ENCODE measurements around the gene GALNT1.
"Not testable (repeated sequence)": the region's sequence is repeated elsewhere in the genome, so short reads cannot be mapped to it uniquely, and the experiment has no call there.

Gene GALNT1

GRCh38 chr18:35581546-35581897, at the start of gene GALNT1:
Gene GALNT1, plus strand, starts transcription at chr18:35581740. Its CDS starts 72,923 bp downstream, at chr18:35654663.
- DNase-seq (ENCODE audit: low spot score): peak; percentile 76

- no peak for DNase-seq (ENCODE audit: low spot score)
These were observed 47.6 kb upstream of the GALNT1 start for GRCh38 chr18:35533916-35534405.

DNA sequence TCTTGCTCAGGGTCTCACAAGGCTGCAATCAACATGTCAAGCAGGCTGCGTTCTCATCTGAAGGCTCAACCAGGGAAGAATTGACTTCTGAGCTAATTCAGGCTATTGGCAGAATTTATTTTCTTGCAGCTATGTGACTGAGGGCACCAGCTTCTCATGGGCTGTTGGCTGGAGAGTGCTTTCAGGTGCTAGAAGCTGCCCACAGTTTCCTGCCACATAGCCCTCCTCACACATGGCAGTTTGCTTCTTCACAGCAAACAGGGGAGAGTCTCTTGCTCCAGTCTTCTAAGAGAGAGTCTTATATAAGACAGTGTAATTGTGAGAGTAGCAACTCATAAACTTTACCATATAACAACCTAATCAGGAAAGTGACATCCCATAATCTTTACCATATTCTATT, 46.2 kb upstream of the GALNT1 start:
- DNase-seq (ENCODE audit: low spot score): no peak

- no peak for DNase-seq (ENCODE audit: low spot score)
These were observed 39.2 kb upstream of the GALNT1 start for GRCh38 chr18:35542356-35542755.

DNA sequence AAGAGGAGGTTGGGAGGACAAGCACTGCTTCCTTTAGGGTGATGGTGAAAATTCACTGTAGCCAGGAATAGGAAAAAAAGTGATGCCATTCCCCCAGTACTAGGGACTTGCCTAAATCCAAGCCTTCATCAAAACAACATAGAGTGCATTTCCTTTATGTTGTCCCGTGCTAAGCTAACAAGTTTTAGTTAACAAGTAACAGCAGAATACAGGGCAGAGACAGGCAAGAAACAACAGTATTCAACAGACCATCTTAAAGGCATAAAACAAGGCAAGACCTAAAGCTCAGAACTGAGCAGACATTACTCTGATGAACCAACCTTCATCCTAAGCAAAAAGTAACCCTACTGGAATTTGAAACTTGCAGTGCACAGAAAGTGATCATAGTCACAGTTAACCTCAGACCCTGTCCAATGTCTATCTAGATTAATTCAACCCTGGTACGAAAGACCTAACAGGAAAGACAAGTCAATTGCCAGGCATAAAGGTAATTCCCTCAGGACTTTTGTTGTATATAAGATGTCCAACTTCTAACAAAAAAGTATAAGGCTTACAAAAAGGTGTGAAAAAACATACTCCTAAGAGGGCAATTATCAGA, 34.4 kb upstream of the GALNT1 start:
- DNase-seq (ENCODE audit: low spot score): no peak

GRCh38 chr18:35549564-35549963, 32.0 kb upstream of the GALNT1 start:
- no peak for DNase-seq (ENCODE audit: low spot score)

- DNase-seq (ENCODE audit: low spot score): no peak
These were observed 28.2 kb upstream of the GALNT1 start for GRCh38 chr18:35553300-35553699.

GRCh38 chr18:35555538-35555937, 26.0 kb upstream of the GALNT1 start:
- not testable (repeated sequence) for DNase-seq (ENCODE audit: low spot score)

DNA sequence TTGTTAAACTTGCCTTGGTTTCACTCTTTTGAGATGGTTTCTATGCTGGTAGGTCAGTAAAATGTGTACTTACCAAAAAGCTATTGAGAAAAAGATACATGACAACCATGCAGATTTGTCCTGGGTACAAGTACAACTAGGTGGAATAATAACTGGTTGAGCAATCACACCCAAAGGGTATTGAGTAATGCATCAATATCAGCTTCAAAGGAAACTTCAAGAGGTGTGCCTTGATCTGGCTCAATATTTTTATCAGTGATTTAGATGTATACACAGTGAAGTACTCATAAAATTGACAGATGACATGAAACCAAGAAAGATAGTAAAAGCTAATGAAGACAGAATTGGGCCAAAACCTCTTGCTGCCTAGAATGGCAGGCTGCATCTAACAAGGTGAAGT, 21.7 kb upstream of the GALNT1 start:
- no peak for DNase-seq (ENCODE audit: low spot score)

GRCh38 chr18:35564795-35565453, 16.6 kb upstream of the GALNT1 start:
- DNase-seq (ENCODE audit: low spot score): no peak

DNA sequence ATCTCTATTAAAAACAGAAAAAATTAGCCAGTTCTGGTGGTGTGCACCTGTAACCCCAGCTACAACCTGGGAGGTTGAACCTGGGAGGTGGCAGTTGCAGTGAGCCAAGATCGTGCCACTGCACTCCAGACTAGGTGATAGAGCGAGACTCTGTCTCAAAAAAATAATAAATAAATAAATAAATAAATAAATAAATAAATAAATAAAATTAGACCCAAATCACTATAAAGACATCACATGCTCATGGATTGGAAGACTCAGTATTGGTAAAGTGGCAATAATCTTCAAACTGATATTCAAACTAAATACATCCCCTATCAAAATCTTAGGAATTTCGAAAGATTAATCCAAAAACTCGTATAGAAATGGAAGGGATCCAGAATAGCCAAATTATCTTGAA, 15.5 kb upstream of the GALNT1 start:
- no peak for DNase-seq (ENCODE audit: low spot score)

- DNase-seq (ENCODE audit: low spot score): no peak
These were observed 11.4 kb upstream of the GALNT1 start for GRCh38 chr18:35570182-35570581.

DNA sequence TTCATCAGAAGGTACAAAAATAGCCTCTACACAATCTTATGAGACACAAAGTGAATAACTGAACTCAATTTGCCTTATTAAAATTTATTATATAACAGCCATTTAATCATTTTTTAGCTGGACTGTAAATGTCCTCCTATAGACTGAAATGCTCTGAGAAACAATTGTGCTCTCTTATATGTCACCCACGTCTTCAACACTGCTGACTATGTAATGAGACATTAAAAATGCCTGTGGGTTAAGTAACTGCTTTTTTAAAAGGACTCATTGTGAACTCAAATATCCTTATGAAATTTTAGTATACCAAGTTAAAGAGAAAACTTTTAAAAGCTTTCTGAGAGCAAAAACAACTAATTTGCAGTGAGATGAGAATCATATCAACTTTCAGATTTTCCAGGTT, 10.4 kb upstream of the GALNT1 start:
- no peak for DNase-seq (ENCODE audit: low spot score)

DNA sequence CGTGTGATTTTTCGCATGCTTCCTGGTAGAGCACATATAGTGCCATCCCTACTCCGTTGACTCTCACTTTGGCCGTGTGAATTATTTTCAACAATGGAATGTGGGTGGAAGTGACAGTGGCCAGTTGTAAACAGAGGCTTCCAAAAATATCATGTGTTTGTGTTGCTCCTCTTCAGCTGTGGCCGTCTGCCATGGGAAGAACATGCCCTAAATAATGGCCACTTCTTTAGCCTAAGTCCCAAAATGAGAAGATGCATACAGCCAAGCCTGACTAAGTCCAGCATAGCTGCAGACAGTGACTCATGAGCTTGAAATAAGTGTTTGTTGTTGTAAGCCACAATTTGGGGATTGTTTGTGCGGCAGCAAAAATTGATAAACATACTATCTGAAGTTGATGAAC, 8.9 kb upstream of the GALNT1 start:
- no peak for DNase-seq (ENCODE audit: low spot score)

DNA sequence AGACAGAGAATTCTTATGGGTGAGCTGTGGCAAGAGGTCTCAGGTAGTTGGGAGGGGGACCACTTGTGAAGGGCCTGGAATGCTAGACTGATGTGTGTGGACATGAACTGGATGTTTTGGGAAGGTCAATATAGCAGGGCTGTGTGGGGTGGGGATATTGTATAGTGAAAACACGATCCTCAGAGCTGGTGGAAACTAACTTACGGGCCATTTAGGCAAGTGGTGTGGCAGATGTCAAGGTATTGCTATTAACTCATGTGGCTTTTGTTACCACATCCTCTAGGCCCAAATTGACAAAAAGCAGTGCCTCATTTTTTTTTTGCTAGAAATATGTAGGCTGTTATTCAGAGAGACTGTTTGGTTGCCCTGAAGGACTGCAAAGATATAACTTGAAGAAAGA, 8.0 kb upstream of the GALNT1 start:
- no peak for DNase-seq (ENCODE audit: low spot score)

- DNase-seq (ENCODE audit: low spot score): not testable (repeated sequence)
These were observed 5.2 kb upstream of the GALNT1 start for GRCh38 chr18:35576240-35576845.

DNA sequence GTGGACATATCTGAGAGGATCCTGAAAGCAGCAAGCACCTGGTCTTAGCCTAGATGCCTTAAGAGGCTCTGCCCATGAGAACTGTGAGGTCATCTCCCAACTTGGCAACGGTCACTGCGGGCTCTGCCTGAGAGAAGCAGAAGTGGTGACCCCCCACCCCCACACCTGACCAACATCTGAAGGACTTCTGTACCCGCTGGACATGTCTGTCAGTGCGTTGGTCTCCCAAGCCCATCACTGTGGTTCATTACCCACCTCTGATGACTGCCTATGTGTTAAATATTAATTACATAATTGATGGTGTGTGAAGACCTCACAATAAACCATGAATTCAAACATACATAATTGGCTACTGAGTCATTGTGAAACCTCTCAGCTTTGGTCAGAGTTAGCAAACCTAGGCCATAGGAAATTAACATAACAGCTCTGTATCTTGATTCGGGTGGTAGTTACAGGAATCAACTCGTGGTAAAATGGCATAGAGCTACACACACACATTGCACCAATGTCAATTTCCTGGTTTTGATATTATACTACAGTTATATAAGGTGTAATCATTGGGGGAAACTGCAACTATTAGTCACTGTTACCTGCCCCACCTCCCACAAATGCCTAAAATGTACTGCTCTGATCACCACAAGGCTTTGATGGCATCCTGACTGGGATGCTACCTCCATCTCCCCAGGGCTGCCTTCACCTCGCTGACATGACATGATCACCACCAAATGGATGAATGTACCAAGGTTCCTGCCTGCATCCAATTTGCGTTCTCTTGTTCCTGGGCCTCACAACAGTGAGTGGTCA, 4.3 kb upstream of the GALNT1 start:
- no peak for DNase-seq (ENCODE audit: low spot score)

- DNase-seq (ENCODE audit: low spot score): no peak
These were observed 3.1 kb upstream of the GALNT1 start for GRCh38 chr18:35578481-35578880.

DNA sequence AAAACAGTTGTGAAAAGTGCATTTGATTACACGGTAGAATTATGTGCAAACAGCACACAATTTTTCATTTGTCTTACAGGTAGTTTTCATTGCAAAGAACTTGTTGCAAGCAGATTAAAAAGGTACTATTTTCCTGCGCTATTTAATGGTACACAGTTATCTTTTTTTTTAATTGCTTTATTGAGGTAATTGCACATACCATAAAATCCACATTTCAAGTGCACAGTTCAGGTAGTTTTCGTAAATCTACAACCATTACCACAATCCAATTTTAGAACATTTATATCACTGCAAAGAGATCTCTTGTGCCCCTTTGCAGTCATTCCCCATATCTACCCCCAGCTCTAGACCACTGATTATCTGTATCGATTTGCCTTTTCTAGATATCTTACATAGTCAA, 2.6 kb upstream of the GALNT1 start:
- DNase-seq (ENCODE audit: low spot score): no peak

DNA sequence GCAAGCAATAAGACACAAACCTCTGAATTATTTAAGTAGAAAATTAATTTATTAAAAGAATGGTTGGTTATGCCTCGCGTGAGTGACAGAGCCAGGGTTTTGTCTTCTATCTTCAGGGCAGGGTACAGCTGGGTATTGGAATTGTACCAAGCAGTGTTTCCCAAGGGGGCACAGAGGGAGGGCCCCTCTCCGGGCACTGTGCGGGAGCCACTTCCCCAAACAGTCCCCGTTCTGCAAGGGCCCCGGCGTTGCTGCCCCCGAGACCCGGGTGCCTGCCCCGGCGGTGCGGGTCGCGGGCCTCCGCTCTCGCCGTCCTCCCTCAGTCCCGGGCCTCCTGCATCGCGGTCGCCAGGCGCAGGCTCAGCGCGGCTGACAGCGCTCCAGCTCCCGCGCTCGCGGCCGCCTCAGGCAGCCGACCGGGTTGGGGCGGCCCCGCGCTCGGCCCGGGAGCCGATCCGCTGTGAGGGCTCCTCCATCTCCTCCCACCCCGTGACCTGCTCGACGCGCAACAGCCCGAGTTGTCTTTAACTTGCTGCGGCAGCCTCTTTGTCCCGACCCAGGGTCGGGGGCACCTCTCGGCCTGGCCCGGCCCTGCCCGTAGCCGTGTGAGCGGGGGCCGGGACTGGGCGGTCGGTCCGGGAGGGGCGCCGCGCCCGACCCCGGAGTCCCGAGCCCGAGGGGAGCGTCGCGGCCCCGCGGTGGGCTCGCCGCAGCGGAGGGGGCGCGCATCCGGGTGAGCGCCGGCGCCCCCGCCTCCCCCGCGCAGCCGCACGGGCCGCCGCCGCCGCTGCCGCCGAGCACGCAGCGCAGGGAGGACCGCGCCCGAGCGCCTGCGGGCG, 620 bp upstream of the GALNT1 start:
- DNase-seq (ENCODE audit: low spot score): peak; percentile 75

- peak; percentile 58 for DNase-seq (ENCODE audit: low spot score)
These were observed 530 bp downstream of the GALNT1 start for GRCh38 chr18:35581898-35582641.
